HepG2 (cell line): ENCODE data around the gene HLA-C. TPM values are rescaled to one million over a fixed set of nuclear protein-coding genes. Genes with fewer than 3 reads are reported as not detected.

Experiments
- ATAC-seq: fragments of 200-7000 bp; cut with Tn5 transposase; 3 replicates; pipeline ENCODE4 v1.9.1; 2020; ENCODE audit warnings: mild to moderate bottlenecking, moderate library complexity
- BruUV-seq: library from RNA; stranded (reverse); fragments of 400-500 nt; replicated peaks from 2 replicates; lab custom pipeline; 2021; lab: Mats Ljungman, UMichigan
- CTCF ChIA-PET: fragments of 300-600 bp; formaldehyde crosslinking; extraction: SDS; loops from one replicate; lab custom pipeline; 2021; ENCODE audit warnings: low total read pairs, inconsistent platforms, low intra/inter-chr PET ratio; lab: Yijun Ruan, JAX
- POLR2A ChIA-PET: fragments of 350-600 bp; sonication (Branson Sonifier 250); formaldehyde crosslinking; loops from one replicate; lab custom pipeline; 2020; ENCODE audit warnings: antibody characterized with exemption, inconsistent platforms; lab: Yijun Ruan, JAX
- DNase-seq: peaks from one replicate; pipeline ENCODE4 v3.0.0-alpha.2; 2015; ENCODE audit warnings: low spot score
- FAIRE-seq: peaks from 3 replicates; lab custom pipeline; 2011; peaks lifted over from hg19 to GRCh38; lab: Jason Lieb, UNC
- H2AFZ ChIP-seq: one replicate; pipeline ENCODE4 v1.6.1; 2011; ENCODE audit warnings: low read length, inconsistent platforms
- H3K27ac ChIP-seq: fragments of 300-600 bp; 3 replicates; pipeline ENCODE4 v1.8.0; 2011; ENCODE audit warnings: mixed run types, mild to moderate bottlenecking, mixed read lengths, low read length, inconsistent platforms; ENCODE audit not compliant: insufficient read depth; ENCODE audit errors: extremely low read length
- H3K27me3 ChIP-seq, 2 experiments: fragments of 200-600 bp in 1 of 2; 2 replicates in 1 of 2; 3 replicates in 1 of 2; pipeline versions ENCODE4 v1.6.0 to v1.8.0; 2011; ENCODE audit warnings: low read length in 2 of 2, mild to moderate bottlenecking in 2 of 2, moderate library complexity in 2 of 2, inconsistent platforms in 1 of 2; ENCODE audit not compliant: insufficient read depth in 2 of 2, control insufficient read depth in 1 of 2
- H3K36me3 ChIP-seq, 2 experiments: fragments of 200-600 bp in 1 of 2; replicated peaks in 1 of 2; 2 replicates in 1 of 2; 3 replicates in 1 of 2; pipeline versions ENCODE4 v1.5.1 to v1.8.0; 2011; ENCODE audit warnings: low read length in 2 of 2, inconsistent platforms in 1 of 2; ENCODE audit not compliant: insufficient read depth in 2 of 2, control insufficient read depth in 1 of 2
- H3K4me1 ChIP-seq: 2 replicates; pipeline ENCODE4 v1.5.1; 2012; ENCODE audit warnings: low read length, inconsistent platforms; ENCODE audit not compliant: insufficient read depth
- H3K4me2 ChIP-seq: 2 replicates; pipeline ENCODE4 v1.6.0; 2011; ENCODE audit warnings: low read depth, low read length, inconsistent platforms
- H3K4me3 ChIP-seq, 3 experiments: fragments of 200-600 bp in 1 of 3; sonication (generic), shearing (Covaris generic) in 1 of 3; replicated peaks in 1 of 3; 2 replicates each; pipeline ENCODE4 v1.5.1; 2011 to 2016; ENCODE audit warnings: low read length in 3 of 3, inconsistent platforms in 2 of 3, low read depth in 2 of 3, mild to moderate bottlenecking in 2 of 3, control low read depth in 1 of 3, mixed read lengths in 1 of 3; ENCODE audit not compliant: insufficient read depth in 1 of 3
- H3K79me2 ChIP-seq: one replicate; pipeline ENCODE4 v1.6.1; 2011; ENCODE audit warnings: low read length, inconsistent platforms; ENCODE audit not compliant: insufficient read depth
- H3K9ac ChIP-seq: 2 replicates; pipeline ENCODE4 v1.6.0; 2011; ENCODE audit warnings: mild to moderate bottlenecking, low read depth, low read length, inconsistent platforms; ENCODE audit not compliant: insufficient read depth
- H3K9me3 ChIP-seq: 2 replicates; pipeline ENCODE4 v1.5.1; 2012; ENCODE audit warnings: mild to moderate bottlenecking, low read length
- H4K20me1 ChIP-seq: 2 replicates; pipeline ENCODE4 v1.6.0; 2011; ENCODE audit warnings: inconsistent platforms, mild to moderate bottlenecking, low read length, moderate library complexity; ENCODE audit not compliant: insufficient read depth
- MAFF ChIP-seq: IDR thresholded peaks from 2 replicates; pipeline ENCODE4 v1.6.1; 2011; ENCODE audit warnings: low read depth, low read length, improper control_type of control experiment
- MAFK ChIP-seq, 2 experiments: IDR thresholded peaks in 1 of 2; conservative IDR thresholded peaks in 1 of 2; 2 replicates each; pipeline ENCODE4 v1.6.1; 2011; ENCODE audit warnings: improper control_type of control experiment in 2 of 2, low read length in 2 of 2
- NCOA1 ChIP-seq: sonication (generic); formaldehyde crosslinking; IDR thresholded peaks from 2 replicates; pipeline ENCODE4 v1.9.0; 2021; ENCODE audit warnings: missing genetic modification reagents
- NFE2 ChIP-seq: sonication (generic); formaldehyde crosslinking; IDR thresholded peaks from 2 replicates; pipeline ENCODE4 v1.4.0; 2020; ENCODE audit warnings: missing genetic modification reagents
- RFXANK ChIP-seq: IDR thresholded peaks from 2 replicates; pipeline ENCODE4 v1.6.1; 2016
- SMARCC2 ChIP-seq: fragments of 450-650 bp; IDR thresholded peaks from 2 replicates; pipeline ENCODE4 v1.6.1; 2017; ENCODE audit warnings: antibody characterized with exemption, mild to moderate bottlenecking
- SRF ChIP-seq: IDR thresholded peaks from 2 replicates; pipeline ENCODE4 v1.6.1; 2011; ENCODE audit warnings: mild to moderate bottlenecking, low read depth, low read length, moderate library complexity
- STAG1 ChIP-seq: sonication (generic); formaldehyde crosslinking; IDR thresholded peaks from 2 replicates; pipeline ENCODE4 v1.4.0; 2020; ENCODE audit warnings: missing genetic modification reagents
- TSC22D2 ChIP-seq: sonication (generic); formaldehyde crosslinking; IDR thresholded peaks from 2 replicates; pipeline ENCODE4 v1.5.1; 2020; ENCODE audit warnings: missing genetic modification reagents, mild to moderate bottlenecking, borderline replicate concordance
- WGBS: methylation state at CpG from one replicate; pipeline ENCODE4 v1.1.6; 2017; ENCODE audit warnings: low lambda C conversion rate; 5-methylcytosine and 5-hydroxymethylcytosine counted together
- in situ Hi-C: cut with HindIII; loops from 2 replicates; pipeline ENCODE4 v1.10.0; 2017; ENCODE audit warnings: low pct_unique_long_range_greater_than_20kb; ENCODE audit not compliant: extremely low pct_ligation_motif_present
- intact Hi-C: fragments of 100-400 bp; cut with micrococcal nuclease; formaldehyde crosslinking; loops from one replicate; pipeline ENCODE4 v1.10.0; 2022; ENCODE audit not compliant: unreplicated experiment
- polyA plus RNA-seq, 8 experiments: library from polyadenylated mRNA; depleted of rRNA in 3 of 8; stranded (reverse) in 7 of 8; unstranded in 1 of 8; fragments of >200 nt; fragmentation: Illumina TruSeq in 4 of 8; extraction: Trizol in 4 of 8; gene quantifications; 2 replicates each; pipeline versions ENCODE4 v1.2.1 to v1.2.3, GENCODE V29; 2011 to 2016; ENCODE audit warnings: low read depth in 4 of 8, missing spikeins in 1 of 8, mixed read lengths in 1 of 8; ENCODE audit not compliant: insufficient read depth in 1 of 8
- total RNA-seq, 5 experiments: library from RNA; depleted of rRNA; stranded (reverse); fragments of >200 nt; fragmentation: Illumina TruSeq; extraction: Trizol; gene quantifications; 2 replicates each; pipeline ENCODE4 v1.2.3, GENCODE V29; 2016; ENCODE audit warnings: low read depth in 1 of 5
- TF ChIP-seq, protein P1 (sequence below): sonication (generic); formaldehyde crosslinking; IDR thresholded peaks from 2 replicates; pipeline ENCODE4 v1.9.0; 2022; ENCODE audit warnings: low read depth, missing genetic modification reagents
- TF ChIP-seq, protein P2 (sequence below): IDR thresholded peaks from 2 replicates; pipeline ENCODE4 v1.6.1; 2016; ENCODE audit warnings: mild to moderate bottlenecking, missing biosample characterization, missing genetic modification reagents
- TF ChIP-seq, protein P3 (sequence below), 2 experiments: sonication (generic) in 1 of 2; formaldehyde crosslinking in 1 of 2; IDR thresholded peaks; 2 replicates each; pipeline versions ENCODE4 v1.4.0 to v1.6.1; 2016 to 2020; ENCODE audit warnings: borderline replicate concordance in 1 of 2, low read depth in 1 of 2, mild to moderate bottlenecking in 1 of 2, missing genetic modification reagents in 1 of 2
- TF ChIP-seq, protein P4 (sequence below): IDR thresholded peaks from 2 replicates; pipeline ENCODE4 v1.6.1; 2016; ENCODE audit warnings: low read depth
- TF ChIP-seq, protein P5 (sequence below): sonication (generic); formaldehyde crosslinking; IDR thresholded peaks from 2 replicates; pipeline ENCODE4 v1.5.0; 2020; ENCODE audit warnings: mild to moderate bottlenecking, missing genetic modification reagents

Gene HLA-C
- total and polyA plus RNA-seq, 2 of the 13 experiments (the other 11 are each of a cell fraction or from before 2014, with no cell fraction given) = 77.1 to 155 TPM

DNA sequence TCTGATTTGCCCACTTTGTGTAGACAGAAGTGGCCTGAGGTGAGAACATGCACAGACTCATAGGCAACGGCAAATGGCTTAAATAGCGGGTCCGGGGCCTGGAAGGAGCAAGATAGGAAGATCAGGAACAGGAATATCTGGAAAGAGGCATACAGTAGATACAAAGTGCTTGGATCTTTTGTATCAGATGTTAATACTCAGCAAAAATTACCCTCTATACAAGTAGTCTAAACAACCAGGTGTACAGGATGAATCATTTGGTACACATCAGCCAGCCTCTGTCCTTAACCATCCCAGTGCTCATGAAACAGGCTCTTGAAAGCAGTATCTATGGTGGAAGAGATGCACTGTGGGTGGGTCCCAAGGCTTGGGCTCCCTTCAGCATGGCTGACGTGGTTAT, 28.9 kb upstream of the HLA-C start:
- Histone ChIP-seq H3K27me3 (peaks cover 0 to 7% of the 10 kb centered on the region in 2 experiments; a peak in 2 of 5 replicates), H3K4me2 (no peak overlapping the region), H3K27ac (no peak overlapping the region), H3K4me1 (peaks cover 14% of the 10 kb centered on the region), H2AFZ (no peak overlapping the region), H3K4me3 (no peak overlapping the region), H4K20me1 (no peaks in the 10 kb centered on the region), H3K9ac (no peak overlapping the region), H3K9me3 (no peaks in the 10 kb centered on the region), H3K79me2 (no peaks in the 10 kb centered on the region), H3K36me3 (no peaks in the 10 kb centered on the region)
- ATAC-seq = peak; percentile 32; the same call in 1 of the 3 replicates
- no peak for DNase-seq
- ChIA-PET POLR2A (interaction anchor here (1.3 to 1.4 kb wide), 2 partner anchors 95 to 104 kb away, joined by 3 read pairs; no protein-coding TSS in a partner anchor), CTCF (no interaction called here)
- FAIRE-seq = no peak
- intact Hi-C loops (no loop called here), in situ Hi-C loops (no loop called here)
- WGBS = 19% methylated on average over 3 of the region's 4 CpGs
- no TSS peak for BruUV-seq
- TF ChIP-seq STAG1 (no peak), TSC22D2 (CRISPR knock-in tag) (no peak), MAFK (conservative IDR thresholded peaks at IDR 0.05 in 1 of 2, IDR thresholded peaks at IDR 0.05 in 1 of 2; ENCODE audit: low read length in 2 of 2) (peak; percentile 72 to 75), SMARCC2 (no peak), NFE2 (CRISPR knock-in tag) (no peak), MAFF (0 out of 2 replicates have a peak, but pooled peaks have one; percentile 53), SRF (no peak), RFXANK (CRISPR knock-in tag) (no peak), NCOA1 (CRISPR knock-in tag) (no peak)
- TF ChIP-seq, protein P1, sequence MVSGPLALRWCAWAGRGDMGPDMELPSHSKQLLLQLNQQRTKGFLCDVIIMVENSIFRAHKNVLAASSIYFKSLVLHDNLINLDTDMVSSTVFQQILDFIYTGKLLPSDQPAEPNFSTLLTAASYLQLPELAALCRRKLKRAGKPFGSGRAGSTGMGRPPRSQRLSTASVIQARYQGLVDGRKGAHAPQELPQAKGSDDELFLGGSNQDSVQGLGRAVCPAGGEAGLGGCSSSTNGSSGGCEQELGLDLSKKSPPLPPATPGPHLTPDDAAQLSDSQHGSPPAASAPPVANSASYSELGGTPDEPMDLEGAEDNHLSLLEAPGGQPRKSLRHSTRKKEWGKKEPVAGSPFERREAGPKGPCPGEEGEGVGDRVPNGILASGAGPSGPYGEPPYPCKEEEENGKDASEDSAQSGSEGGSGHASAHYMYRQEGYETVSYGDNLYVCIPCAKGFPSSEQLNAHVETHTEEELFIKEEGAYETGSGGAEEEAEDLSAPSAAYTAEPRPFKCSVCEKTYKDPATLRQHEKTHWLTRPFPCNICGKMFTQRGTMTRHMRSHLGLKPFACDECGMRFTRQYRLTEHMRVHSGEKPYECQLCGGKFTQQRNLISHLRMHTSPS (CRISPR knock-in tag) = no peak
- TF ChIP-seq, protein P2, sequence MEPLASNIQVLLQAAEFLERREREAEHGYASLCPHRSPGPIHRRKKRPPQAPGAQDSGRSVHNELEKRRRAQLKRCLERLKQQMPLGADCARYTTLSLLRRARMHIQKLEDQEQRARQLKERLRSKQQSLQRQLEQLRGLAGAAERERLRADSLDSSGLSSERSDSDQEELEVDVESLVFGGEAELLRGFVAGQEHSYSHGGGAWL (CRISPR knock-in tag) = no peak
- TF ChIP-seq, protein P3, sequence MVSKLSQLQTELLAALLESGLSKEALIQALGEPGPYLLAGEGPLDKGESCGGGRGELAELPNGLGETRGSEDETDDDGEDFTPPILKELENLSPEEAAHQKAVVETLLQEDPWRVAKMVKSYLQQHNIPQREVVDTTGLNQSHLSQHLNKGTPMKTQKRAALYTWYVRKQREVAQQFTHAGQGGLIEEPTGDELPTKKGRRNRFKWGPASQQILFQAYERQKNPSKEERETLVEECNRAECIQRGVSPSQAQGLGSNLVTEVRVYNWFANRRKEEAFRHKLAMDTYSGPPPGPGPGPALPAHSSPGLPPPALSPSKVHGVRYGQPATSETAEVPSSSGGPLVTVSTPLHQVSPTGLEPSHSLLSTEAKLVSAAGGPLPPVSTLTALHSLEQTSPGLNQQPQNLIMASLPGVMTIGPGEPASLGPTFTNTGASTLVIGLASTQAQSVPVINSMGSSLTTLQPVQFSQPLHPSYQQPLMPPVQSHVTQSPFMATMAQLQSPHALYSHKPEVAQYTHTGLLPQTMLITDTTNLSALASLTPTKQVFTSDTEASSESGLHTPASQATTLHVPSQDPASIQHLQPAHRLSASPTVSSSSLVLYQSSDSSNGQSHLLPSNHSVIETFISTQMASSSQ (IDR thresholded peaks at IDR 0.05; ENCODE audit: low read depth) = no peak
- TF ChIP-seq, protein P3 (CRISPR knock-in tag; IDR thresholded peaks at IDR 0.05; ENCODE audit: borderline replicate concordance) = no peak
- TF ChIP-seq, protein P4, sequence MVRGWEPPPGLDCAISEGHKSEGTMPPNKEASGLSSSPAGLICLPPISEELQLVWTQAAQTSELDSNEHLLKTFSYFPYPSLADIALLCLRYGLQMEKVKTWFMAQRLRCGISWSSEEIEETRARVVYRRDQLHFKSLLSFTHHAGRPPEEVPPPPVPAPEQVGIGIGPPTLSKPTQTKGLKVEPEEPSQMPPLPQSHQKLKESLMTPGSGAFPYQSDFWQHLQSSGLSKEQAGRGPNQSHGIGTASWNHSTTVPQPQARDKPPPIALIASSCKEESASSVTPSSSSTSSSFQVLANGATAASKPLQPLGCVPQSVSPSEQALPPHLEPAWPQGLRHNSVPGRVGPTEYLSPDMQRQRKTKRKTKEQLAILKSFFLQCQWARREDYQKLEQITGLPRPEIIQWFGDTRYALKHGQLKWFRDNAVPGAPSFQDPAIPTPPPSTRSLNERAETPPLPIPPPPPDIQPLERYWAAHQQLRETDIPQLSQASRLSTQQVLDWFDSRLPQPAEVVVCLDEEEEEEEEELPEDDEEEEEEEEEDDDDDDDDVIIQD (CRISPR knock-in tag) = no peak
- TF ChIP-seq, protein P5, sequence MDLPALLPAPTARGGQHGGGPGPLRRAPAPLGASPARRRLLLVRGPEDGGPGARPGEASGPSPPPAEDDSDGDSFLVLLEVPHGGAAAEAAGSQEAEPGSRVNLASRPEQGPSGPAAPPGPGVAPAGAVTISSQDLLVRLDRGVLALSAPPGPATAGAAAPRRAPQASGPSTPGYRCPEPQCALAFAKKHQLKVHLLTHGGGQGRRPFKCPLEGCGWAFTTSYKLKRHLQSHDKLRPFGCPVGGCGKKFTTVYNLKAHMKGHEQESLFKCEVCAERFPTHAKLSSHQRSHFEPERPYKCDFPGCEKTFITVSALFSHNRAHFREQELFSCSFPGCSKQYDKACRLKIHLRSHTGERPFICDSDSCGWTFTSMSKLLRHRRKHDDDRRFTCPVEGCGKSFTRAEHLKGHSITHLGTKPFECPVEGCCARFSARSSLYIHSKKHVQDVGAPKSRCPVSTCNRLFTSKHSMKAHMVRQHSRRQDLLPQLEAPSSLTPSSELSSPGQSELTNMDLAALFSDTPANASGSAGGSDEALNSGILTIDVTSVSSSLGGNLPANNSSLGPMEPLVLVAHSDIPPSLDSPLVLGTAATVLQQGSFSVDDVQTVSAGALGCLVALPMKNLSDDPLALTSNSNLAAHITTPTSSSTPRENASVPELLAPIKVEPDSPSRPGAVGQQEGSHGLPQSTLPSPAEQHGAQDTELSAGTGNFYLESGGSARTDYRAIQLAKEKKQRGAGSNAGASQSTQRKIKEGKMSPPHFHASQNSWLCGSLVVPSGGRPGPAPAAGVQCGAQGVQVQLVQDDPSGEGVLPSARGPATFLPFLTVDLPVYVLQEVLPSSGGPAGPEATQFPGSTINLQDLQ (CRISPR knock-in tag) = no peak
